Gastroesophageal sphincter (tissue), 4 donors: ENCODE measurements around the gene FGF14. TPM values are rescaled to one million over a fixed set of nuclear protein-coding genes. Genes with fewer than 3 reads are reported as not detected.

Source experiments
- ATAC-seq: fragments of 150-250 bp; one replicate; pipeline ENCODE4 v1.9.1; 2016; ENCODE audit warnings: mild to moderate bottlenecking, moderate library complexity
- H3K27ac ChIP-seq, 4 donors: fragments of 200-600 bp; sonication (generic) in 3 of 4; 1 replicate in 3 of 4; 2 replicates in 1 of 4; pipeline ENCODE4 v1.5.1; 2016 to 2019
- H3K27me3 ChIP-seq: fragments of 200-600 bp; sonication (generic); one replicate; pipeline ENCODE4 v1.5.1; 2019
- H3K36me3 ChIP-seq, 2 donors: fragments of 200-600 bp; sonication (generic); one replicate each; pipeline ENCODE4 v1.5.1; 2019; ENCODE audit warnings: control low read depth in 1 of 2
- H3K4me1 ChIP-seq, 3 donors: fragments of 200-600 bp; sonication (generic); 1 replicate in 2 of 3; 2 replicates in 1 of 3; pipeline ENCODE4 v1.5.1; 2016 to 2019; ENCODE audit warnings: control low read depth in 2 of 3
- H3K4me3 ChIP-seq, 2 donors: fragments of 200-600 bp; sonication (generic); one replicate each; pipeline ENCODE4 v1.5.1; 2019; ENCODE audit warnings: mild to moderate bottlenecking in 1 of 2, moderate library complexity in 1 of 2
- H3K9me3 ChIP-seq, 3 donors: fragments of 200-600 bp; sonication (generic); one replicate each; pipeline ENCODE4 v1.5.1; 2017 to 2019; ENCODE audit warnings: control low read depth in 2 of 3
- EP300 ChIP-seq: sonication (generic); formaldehyde crosslinking; IDR thresholded peaks from one replicate; pipeline ENCODE4 v1.6.1; 2017; ENCODE audit warnings: antibody characterized with exemption, mild to moderate bottlenecking
- POLR2A ChIP-seq, 2 donors: fragments of 450-650 bp; IDR thresholded peaks; one replicate each; pipeline ENCODE4 v1.6.1; 2017; ENCODE audit warnings: antibody characterized with exemption in 2 of 2, mild to moderate bottlenecking in 2 of 2, moderate library complexity in 1 of 2
- POLR2AphosphoS5 ChIP-seq: sonication (generic); formaldehyde crosslinking; IDR thresholded peaks from one replicate; pipeline ENCODE4 v1.6.1; 2017; ENCODE audit warnings: antibody characterized with exemption
- WGBS, 2 donors: methylation state at CpG; one replicate each; pipeline ENCODE4 v1.1.5; 2018; ENCODE audit warnings: low coverage in 1 of 2; 5-methylcytosine and 5-hydroxymethylcytosine counted together
- total RNA-seq, 4 donors: library from RNA; depleted of rRNA; stranded (reverse); fragments of >200 nt; gene quantifications; one replicate each; pipeline ENCODE4 v1.1.0, GENCODE V29; 2016
- TF ChIP-seq, protein P1 (sequence below), 4 experiments: fragments of 200-600 bp in 2 of 4; fragments of 450-650 bp in 2 of 4; sonication (generic) in 1 of 4; IDR thresholded peaks; one replicate each; pipeline ENCODE4 v1.5.1; 2017 to 2019; ENCODE audit warnings: antibody characterized with exemption in 4 of 4, mild to moderate bottlenecking in 2 of 4, moderate library complexity in 2 of 4

Gene FGF14
- total RNA-seq, 4 donors from 2014 or later, result 0.31 to 2.0 (median 0.95) TPM

DNA sequence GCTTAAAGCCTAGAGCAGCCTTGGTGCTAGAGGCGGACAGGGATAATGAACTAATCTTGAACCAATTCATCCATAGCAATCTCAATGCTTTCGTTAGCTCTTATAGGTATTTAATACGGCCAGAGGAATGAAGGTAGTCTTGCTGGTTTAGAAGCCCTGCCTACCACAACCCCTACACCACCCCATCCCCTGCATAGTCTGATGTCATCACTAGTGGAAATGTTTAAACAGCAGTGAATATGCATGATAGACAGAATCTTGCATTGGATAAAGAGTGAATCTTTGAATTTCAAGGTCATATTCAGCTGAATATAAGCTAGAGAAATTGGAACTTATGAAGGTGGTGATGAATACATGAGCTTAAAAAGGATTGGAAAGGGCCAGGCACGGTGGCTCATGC is 627.5 kb downstream of the FGF14 start:
- Histone ChIP-seq H3K27me3 (no peaks in the 10 kb centered on the region), H3K9me3 (no peaks in the 10 kb centered on the region), H3K36me3 (no peaks in the 10 kb centered on the region), H3K4me3 (no peak overlapping the region), H3K27ac (no peak overlapping the region), H3K4me1 (no peaks in the 10 kb centered on the region)
- ATAC-seq, result no peak
- TF ChIP-seq POLR2A (IDR thresholded peaks at IDR 0.05) (no peak), EP300 (no peak), POLR2AphosphoS5 (no peak)
- TF ChIP-seq, protein P1, sequence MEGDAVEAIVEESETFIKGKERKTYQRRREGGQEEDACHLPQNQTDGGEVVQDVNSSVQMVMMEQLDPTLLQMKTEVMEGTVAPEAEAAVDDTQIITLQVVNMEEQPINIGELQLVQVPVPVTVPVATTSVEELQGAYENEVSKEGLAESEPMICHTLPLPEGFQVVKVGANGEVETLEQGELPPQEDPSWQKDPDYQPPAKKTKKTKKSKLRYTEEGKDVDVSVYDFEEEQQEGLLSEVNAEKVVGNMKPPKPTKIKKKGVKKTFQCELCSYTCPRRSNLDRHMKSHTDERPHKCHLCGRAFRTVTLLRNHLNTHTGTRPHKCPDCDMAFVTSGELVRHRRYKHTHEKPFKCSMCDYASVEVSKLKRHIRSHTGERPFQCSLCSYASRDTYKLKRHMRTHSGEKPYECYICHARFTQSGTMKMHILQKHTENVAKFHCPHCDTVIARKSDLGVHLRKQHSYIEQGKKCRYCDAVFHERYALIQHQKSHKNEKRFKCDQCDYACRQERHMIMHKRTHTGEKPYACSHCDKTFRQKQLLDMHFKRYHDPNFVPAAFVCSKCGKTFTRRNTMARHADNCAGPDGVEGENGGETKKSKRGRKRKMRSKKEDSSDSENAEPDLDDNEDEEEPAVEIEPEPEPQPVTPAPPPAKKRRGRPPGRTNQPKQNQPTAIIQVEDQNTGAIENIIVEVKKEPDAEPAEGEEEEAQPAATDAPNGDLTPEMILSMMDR (IDR thresholded peaks at IDR 0.05), result no peak
- 71 to 94% methylated on average over 4 of the region's 4 CpGs for WGBS, 2 donors

- no peaks in the 10 kb centered on the region for H3K9me3 ChIP-seq
- H3K27me3 ChIP-seq, result no peaks in the 10 kb centered on the region
- ATAC-seq, result no peak
- no peaks in the 10 kb centered on the region for H3K36me3 ChIP-seq
- no peaks in the 10 kb centered on the region for H3K4me1 ChIP-seq
- no peak overlapping the region for H3K27ac ChIP-seq
- 89 to 90% methylated on average over 2 of the region's 2 CpGs for WGBS, 2 donors
- TF ChIP-seq POLR2AphosphoS5, result no peak
- TF ChIP-seq EP300, result no peak
- no peak for TF ChIP-seq POLR2A (IDR thresholded peaks at IDR 0.05)
- TF ChIP-seq, protein P1 (IDR thresholded peaks at IDR 0.05), result no peak
- no peak overlapping the region for H3K4me3 ChIP-seq
These were observed 628.8 kb downstream of the FGF14 start for GRCh38 chr13:101773062-101773461.

DNA sequence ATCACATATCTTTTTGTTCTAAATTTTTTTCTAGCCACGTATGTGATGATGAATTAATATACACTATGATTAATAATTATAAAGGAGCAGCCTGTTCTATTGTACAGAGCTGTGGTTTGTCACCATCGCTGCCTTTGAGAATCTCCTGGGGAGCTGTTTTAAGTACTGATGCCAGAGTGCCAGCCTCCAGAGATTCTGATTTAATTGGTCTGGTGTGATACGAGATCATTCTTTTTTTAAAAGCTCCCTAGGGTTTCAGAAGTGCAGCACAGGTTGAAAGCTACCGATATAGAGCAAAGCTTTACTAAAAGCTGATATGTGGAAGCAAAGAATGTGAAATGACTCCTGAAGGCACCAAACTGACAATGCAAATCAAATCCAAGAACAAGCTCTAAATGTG is 634.7 kb downstream of the FGF14 start:
- no peak for ATAC-seq
- 75 to 83% methylated on average over 4 of the region's 4 CpGs for WGBS, 2 donors
- Histone ChIP-seq H3K4me3 (no peak overlapping the region), H3K27me3 (no peaks in the 10 kb centered on the region), H3K9me3 (no peaks in the 10 kb centered on the region), H3K36me3 (no peaks in the 10 kb centered on the region), H3K27ac (no peak overlapping the region), H3K4me1 (no peaks in the 10 kb centered on the region)
- TF ChIP-seq POLR2AphosphoS5 (no peak), EP300 (no peak), POLR2A (IDR thresholded peaks at IDR 0.05) (no peak)
- TF ChIP-seq, protein P1 (IDR thresholded peaks at IDR 0.05), result no peak

GRCh38 chr13:101763191-101763590 is 638.7 kb downstream of the FGF14 start:
- TF ChIP-seq POLR2A (IDR thresholded peaks at IDR 0.05) (no peak), POLR2AphosphoS5 (no peak), EP300 (no peak)
- TF ChIP-seq, protein P1 (IDR thresholded peaks at IDR 0.05), result no peak
- no peaks in the 10 kb centered on the region for H3K36me3 ChIP-seq
- no peaks in the 10 kb centered on the region for H3K27me3 ChIP-seq
- H3K4me3 ChIP-seq, result no peak overlapping the region
- H3K4me1 ChIP-seq, result no peaks in the 10 kb centered on the region
- WGBS, 2 donors, result 88 to 100% methylated on average over 1 of the region's 1 CpG
- ATAC-seq, result no peak
- H3K9me3 ChIP-seq, result no peaks in the 10 kb centered on the region
- no peak overlapping the region for H3K27ac ChIP-seq

DNA sequence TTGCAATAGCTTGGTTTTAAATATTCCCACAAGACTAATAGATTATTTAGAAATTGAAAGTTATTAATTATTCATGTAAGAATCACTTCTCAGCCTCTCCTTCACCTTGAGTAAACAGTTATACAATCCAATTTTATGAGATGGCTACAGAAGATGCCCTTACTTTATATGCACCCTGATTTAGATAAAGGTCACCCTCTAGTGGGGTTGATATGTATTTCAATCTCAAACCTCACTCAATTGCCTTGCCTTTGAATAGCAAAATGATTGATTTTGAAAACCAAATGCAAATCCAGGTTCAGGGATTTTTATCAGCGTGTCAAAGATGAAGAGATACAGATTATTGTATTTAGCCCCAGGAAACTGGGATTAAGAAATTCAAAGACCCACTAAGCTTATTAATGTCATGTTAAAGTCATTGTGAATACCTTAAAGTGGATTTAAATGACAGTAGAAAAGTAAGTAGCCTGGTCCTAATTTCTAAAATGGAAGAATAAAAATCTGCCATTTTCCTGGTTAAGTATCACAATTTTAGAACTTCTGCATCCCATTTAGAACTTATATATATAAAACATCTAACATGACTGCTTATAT is 644.3 kb downstream of the FGF14 start:
- TF ChIP-seq EP300 (no peak), POLR2AphosphoS5 (no peak), POLR2A (IDR thresholded peaks at IDR 0.05) (no peak)
- TF ChIP-seq, protein P1 (IDR thresholded peaks at IDR 0.05), result peak in 3 of 4 experiments; percentile 50 to 67 (median 52)
- Histone ChIP-seq H3K36me3 (no peaks in the 10 kb centered on the region), H3K4me1 (no peaks in the 10 kb centered on the region), H3K27ac (no peak overlapping the region), H3K4me3 (no peak overlapping the region), H3K27me3 (no peaks in the 10 kb centered on the region), H3K9me3 (no peaks in the 10 kb centered on the region)
- whole genome bisulfite sequencing, 2 donors, result 7 to 10% methylated on average over 1 of the region's 1 CpG
- ATAC-seq, result peak; percentile 62
